HEK293 (cell line): ENCODE results near the gene WAPL.

Experiments
- MEIS1 ChIP-seq: sonication (generic); formaldehyde crosslinking; IDR thresholded peaks from 2 replicates; pipeline ENCODE4 v1.8.1; 2022; ENCODE audit warnings: missing genetic modification reagents, mild to moderate bottlenecking, borderline replicate concordance
- REPIN1 ChIP-seq: fragments of 450-650 bp; formaldehyde crosslinking; IDR thresholded peaks from 2 replicates; pipeline ENCODE4 v1.5.1; 2017; ENCODE audit warnings: missing biosample characterization, missing genetic modification characterization, low read depth
- SP2 ChIP-seq: fragments of 450-650 bp; formaldehyde crosslinking; IDR thresholded peaks from 2 replicates; pipeline ENCODE4 v1.5.1; 2016; ENCODE audit warnings: missing biosample characterization, missing genetic modification characterization
- ZBTB7A ChIP-seq: fragments of 450-650 bp; formaldehyde crosslinking; IDR thresholded peaks from 2 replicates; pipeline ENCODE4 v1.5.1; 2016; ENCODE audit warnings: low read depth, missing biosample characterization, missing genetic modification characterization
- ZIC2 ChIP-seq: fragments of 450-650 bp; formaldehyde crosslinking; IDR thresholded peaks from 2 replicates; pipeline ENCODE4 v1.5.1; 2016; ENCODE audit warnings: missing biosample characterization, missing genetic modification characterization
- ZNF24 ChIP-seq: fragments of 450-650 bp; formaldehyde crosslinking; IDR thresholded peaks from 2 replicates; pipeline ENCODE4 v1.5.1; 2016; ENCODE audit warnings: missing biosample characterization, missing genetic modification characterization
- ZNF660 ChIP-seq: fragments of 450-650 bp; IDR thresholded peaks from 2 replicates; pipeline ENCODE4 v1.5.1; 2018; ENCODE audit warnings: missing biosample characterization, mild to moderate bottlenecking, missing genetic modification characterization
- ZNF777 ChIP-seq: fragments of 450-650 bp; formaldehyde crosslinking; IDR thresholded peaks from 2 replicates; pipeline ENCODE4 v1.5.1; 2017; ENCODE audit warnings: missing biosample characterization, missing genetic modification characterization, borderline replicate concordance
- ZNF843 ChIP-seq: fragments of 450-650 bp; formaldehyde crosslinking; IDR thresholded peaks from 2 replicates; pipeline ENCODE4 v1.5.1; 2016; ENCODE audit warnings: missing biosample characterization, missing genetic modification characterization
- TF ChIP-seq, protein P1 (sequence below): fragments of 450-650 bp; formaldehyde crosslinking; IDR thresholded peaks from 2 replicates; pipeline ENCODE4 v1.5.1; 2016; ENCODE audit warnings: missing biosample characterization, missing genetic modification characterization
- TF ChIP-seq, protein P2 (sequence below): fragments of 450-650 bp; formaldehyde crosslinking; IDR thresholded peaks from 2 replicates; pipeline ENCODE4 v1.5.1; 2016; ENCODE audit warnings: missing biosample characterization, missing genetic modification characterization
- TF ChIP-seq, protein P3 (sequence below): fragments of 450-650 bp; formaldehyde crosslinking; IDR thresholded peaks from 2 replicates; pipeline ENCODE4 v1.5.1; 2016; ENCODE audit warnings: missing biosample characterization, missing genetic modification characterization
- TF ChIP-seq, protein P4 (sequence below): fragments of 450-650 bp; formaldehyde crosslinking; IDR thresholded peaks from 2 replicates; pipeline ENCODE4 v1.5.1; 2016; ENCODE audit warnings: missing biosample characterization, missing genetic modification characterization

DNA sequence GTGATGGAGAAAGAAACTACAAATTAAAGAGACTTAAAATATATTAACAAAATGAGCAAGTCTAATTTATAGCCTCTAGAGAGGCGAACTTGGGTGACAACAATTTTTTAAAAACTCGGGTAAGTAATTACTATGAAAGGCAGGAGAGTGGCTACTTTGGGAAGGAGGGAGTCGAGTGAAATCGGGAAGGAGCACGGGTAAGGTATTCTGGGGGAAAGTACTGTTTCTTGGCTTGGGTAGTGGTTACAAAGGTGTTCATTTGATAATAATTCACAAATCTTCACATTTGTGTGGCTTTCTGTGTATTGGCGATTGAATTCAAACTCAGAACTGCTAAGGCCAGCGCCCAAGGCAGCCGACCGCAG is 122.1 kb downstream of the WAPL start:
- TF ChIP-seq, protein P1, sequence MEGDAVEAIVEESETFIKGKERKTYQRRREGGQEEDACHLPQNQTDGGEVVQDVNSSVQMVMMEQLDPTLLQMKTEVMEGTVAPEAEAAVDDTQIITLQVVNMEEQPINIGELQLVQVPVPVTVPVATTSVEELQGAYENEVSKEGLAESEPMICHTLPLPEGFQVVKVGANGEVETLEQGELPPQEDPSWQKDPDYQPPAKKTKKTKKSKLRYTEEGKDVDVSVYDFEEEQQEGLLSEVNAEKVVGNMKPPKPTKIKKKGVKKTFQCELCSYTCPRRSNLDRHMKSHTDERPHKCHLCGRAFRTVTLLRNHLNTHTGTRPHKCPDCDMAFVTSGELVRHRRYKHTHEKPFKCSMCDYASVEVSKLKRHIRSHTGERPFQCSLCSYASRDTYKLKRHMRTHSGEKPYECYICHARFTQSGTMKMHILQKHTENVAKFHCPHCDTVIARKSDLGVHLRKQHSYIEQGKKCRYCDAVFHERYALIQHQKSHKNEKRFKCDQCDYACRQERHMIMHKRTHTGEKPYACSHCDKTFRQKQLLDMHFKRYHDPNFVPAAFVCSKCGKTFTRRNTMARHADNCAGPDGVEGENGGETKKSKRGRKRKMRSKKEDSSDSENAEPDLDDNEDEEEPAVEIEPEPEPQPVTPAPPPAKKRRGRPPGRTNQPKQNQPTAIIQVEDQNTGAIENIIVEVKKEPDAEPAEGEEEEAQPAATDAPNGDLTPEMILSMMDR (tag by site-specific recombination) = no peak
- TF ChIP-seq ZNF660 (tag by site-specific recombination) = no peak
- TF ChIP-seq, protein P2, sequence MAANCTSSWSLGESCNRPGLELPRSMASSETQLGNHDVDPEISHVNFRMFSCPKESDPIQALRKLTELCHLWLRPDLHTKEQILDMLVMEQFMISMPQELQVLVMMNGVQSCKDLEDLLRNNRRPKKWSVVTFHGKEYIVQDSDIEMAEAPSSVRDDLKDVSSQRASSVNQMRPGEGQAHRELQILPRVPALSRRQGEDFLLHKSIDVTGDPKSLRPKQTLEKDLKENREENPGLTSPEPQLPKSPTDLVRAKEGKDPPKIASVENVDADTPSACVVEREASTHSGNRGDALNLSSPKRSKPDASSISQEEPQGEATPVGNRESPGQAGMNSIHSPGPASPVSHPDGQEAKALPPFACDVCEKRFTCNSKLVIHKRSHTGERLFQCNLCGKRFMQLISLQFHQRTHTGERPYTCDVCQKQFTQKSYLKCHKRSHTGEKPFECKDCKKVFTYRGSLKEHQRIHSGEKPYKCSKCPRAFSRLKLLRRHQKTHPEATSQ (tag by site-specific recombination) = no peak
- TF ChIP-seq, protein P3, sequence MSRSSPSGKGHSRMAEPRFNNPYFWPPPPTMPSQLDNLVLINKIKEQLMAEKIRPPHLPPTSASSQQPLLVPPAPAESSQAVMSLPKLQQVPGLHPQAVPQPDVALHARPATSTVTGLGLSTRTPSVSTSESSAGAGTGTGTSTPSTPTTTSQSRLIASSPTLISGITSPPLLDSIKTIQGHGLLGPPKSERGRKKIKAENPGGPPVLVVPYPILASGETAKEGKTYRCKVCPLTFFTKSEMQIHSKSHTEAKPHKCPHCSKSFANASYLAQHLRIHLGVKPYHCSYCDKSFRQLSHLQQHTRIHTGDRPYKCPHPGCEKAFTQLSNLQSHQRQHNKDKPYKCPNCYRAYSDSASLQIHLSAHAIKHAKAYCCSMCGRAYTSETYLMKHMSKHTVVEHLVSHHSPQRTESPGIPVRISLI (tag by site-specific recombination) = no peak
- no peak for TF ChIP-seq ZNF24
- no peak for TF ChIP-seq ZNF843
- TF ChIP-seq ZNF777 = no peak
- no peak for TF ChIP-seq REPIN1 (tag by site-specific recombination)
- TF ChIP-seq, protein P4, sequence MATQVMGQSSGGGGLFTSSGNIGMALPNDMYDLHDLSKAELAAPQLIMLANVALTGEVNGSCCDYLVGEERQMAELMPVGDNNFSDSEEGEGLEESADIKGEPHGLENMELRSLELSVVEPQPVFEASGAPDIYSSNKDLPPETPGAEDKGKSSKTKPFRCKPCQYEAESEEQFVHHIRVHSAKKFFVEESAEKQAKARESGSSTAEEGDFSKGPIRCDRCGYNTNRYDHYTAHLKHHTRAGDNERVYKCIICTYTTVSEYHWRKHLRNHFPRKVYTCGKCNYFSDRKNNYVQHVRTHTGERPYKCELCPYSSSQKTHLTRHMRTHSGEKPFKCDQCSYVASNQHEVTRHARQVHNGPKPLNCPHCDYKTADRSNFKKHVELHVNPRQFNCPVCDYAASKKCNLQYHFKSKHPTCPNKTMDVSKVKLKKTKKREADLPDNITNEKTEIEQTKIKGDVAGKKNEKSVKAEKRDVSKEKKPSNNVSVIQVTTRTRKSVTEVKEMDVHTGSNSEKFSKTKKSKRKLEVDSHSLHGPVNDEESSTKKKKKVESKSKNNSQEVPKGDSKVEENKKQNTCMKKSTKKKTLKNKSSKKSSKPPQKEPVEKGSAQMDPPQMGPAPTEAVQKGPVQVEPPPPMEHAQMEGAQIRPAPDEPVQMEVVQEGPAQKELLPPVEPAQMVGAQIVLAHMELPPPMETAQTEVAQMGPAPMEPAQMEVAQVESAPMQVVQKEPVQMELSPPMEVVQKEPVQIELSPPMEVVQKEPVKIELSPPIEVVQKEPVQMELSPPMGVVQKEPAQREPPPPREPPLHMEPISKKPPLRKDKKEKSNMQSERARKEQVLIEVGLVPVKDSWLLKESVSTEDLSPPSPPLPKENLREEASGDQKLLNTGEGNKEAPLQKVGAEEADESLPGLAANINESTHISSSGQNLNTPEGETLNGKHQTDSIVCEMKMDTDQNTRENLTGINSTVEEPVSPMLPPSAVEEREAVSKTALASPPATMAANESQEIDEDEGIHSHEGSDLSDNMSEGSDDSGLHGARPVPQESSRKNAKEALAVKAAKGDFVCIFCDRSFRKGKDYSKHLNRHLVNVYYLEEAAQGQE (tag by site-specific recombination) = no peak
- no peak for TF ChIP-seq ZIC2 (tag by site-specific recombination)
- TF ChIP-seq SP2 = no peak
- TF ChIP-seq MEIS1 (CRISPR knock-in tag) = no peak
- TF ChIP-seq ZBTB7A = no peak
